Stromal cell of bone marrow (primary cell): Measurements from ENCODE around the gene PTGS1.
"Not testable (repeated sequence)": the region's sequence is repeated elsewhere in the genome, so short reads cannot be mapped to it uniquely, and the experiment has no call there.

ENCODE experiments used
- DNase-seq: peaks from one replicate; pipeline ENCODE4 v3.0.0-alpha.2; 2012; ENCODE audit warnings: low read depth

The PTGS1 gene

GRCh38 chr9:122370869-122371755, at the start of gene PTGS1:
PTGS1 (plus strand) TSS chr9:122371024; CDS start chr9:122371085, 61 bp downstream.
- DNase-seq = no peak

GRCh38 chr9:122322553-122322952, 48.3 kb upstream of the PTGS1 start:
- DNase-seq = no peak

GRCh38 chr9:122324665-122325064, 46.2 kb upstream of the PTGS1 start:
- DNase-seq = not testable (repeated sequence)

- no peak for DNase-seq
Measured at GRCh38 chr9:122325124-122325523, 45.7 kb upstream of the PTGS1 start.

GRCh38 chr9:122327175-122327574, 43.6 kb upstream of the PTGS1 start:
- DNase-seq = no peak

GRCh38 chr9:122329597-122329996, 41.2 kb upstream of the PTGS1 start:
- DNase-seq = no peak

- not testable (repeated sequence) for DNase-seq
Measured at GRCh38 chr9:122330466-122330865, 40.4 kb upstream of the PTGS1 start.

- DNase-seq = no peak
Measured at GRCh38 chr9:122331523-122331927, 39.3 kb upstream of the PTGS1 start.

- DNase-seq = no peak
Measured at GRCh38 chr9:122332083-122332482, 38.7 kb upstream of the PTGS1 start.

- no peak for DNase-seq
Measured at GRCh38 chr9:122332644-122333043, 38.2 kb upstream of the PTGS1 start.

- no peak for DNase-seq
Measured at GRCh38 chr9:122333169-122333808, 37.5 kb upstream of the PTGS1 start.

GRCh38 chr9:122334916-122335315, 35.9 kb upstream of the PTGS1 start:
- no peak for DNase-seq

- DNase-seq = no peak
Measured at GRCh38 chr9:122336189-122336588, 34.6 kb upstream of the PTGS1 start.

- DNase-seq = no peak
Measured at GRCh38 chr9:122336866-122337555, 33.8 kb upstream of the PTGS1 start.

GRCh38 chr9:122337556-122337929, 33.3 kb upstream of the PTGS1 start:
- DNase-seq = no peak

- no peak for DNase-seq
Measured at GRCh38 chr9:122338536-122338935, 32.3 kb upstream of the PTGS1 start.

- DNase-seq = no peak
Measured at GRCh38 chr9:122338994-122339393, 31.8 kb upstream of the PTGS1 start.

- no peak for DNase-seq
Measured at GRCh38 chr9:122339579-122339978, 31.2 kb upstream of the PTGS1 start.

GRCh38 chr9:122340161-122340560, 30.7 kb upstream of the PTGS1 start:
- DNase-seq = no peak

GRCh38 chr9:122342323-122343050, 28.3 kb upstream of the PTGS1 start:
- DNase-seq = no peak

- DNase-seq = no peak
Measured at GRCh38 chr9:122346478-122347347, 24.1 kb upstream of the PTGS1 start.
